Natural killer cell (primary cell): ENCODE results near the gene DDR1. TPM values are rescaled to one million over a fixed set of nuclear protein-coding genes. Genes with fewer than 3 reads are reported as not detected.
"Not testable (repeated sequence)": the region's sequence is repeated elsewhere in the genome, so short reads cannot be mapped to it uniquely, and the experiment has no call there.

Experiments
- ATAC-seq, 3 donors: fragments of 150-1000 bp in 2 of 3; fragments of 200-7000 bp in 1 of 3; cut with Tn5 transposase; 1 replicate in 1 of 3; 2 replicates in 2 of 3; pipeline ENCODE4 v1.10.0; 2021; ENCODE audit warnings: mild to moderate bottlenecking in 2 of 3, moderate library complexity in 2 of 3
- DNase-seq, 2 donors: peaks; one replicate each; pipeline versions ENCODE4 v3.0.0 to v3.0.0-alpha.2; 2013 to 2021; ENCODE audit warnings: mixed read lengths in 1 of 2
- H3K27ac ChIP-seq: one replicate; pipeline ENCODE4 v1.5.1; 2013; ENCODE audit warnings: mild to moderate bottlenecking, low read length
- H3K27me3 ChIP-seq: one replicate; pipeline ENCODE4 v1.6.1; 2013; ENCODE audit warnings: low read length; ENCODE audit not compliant: control insufficient read depth, insufficient read depth
- H3K36me3 ChIP-seq: one replicate; pipeline ENCODE4 v1.6.1; 2013; ENCODE audit warnings: low read length; ENCODE audit not compliant: control insufficient read depth, insufficient read depth
- H3K4me1 ChIP-seq: one replicate; pipeline ENCODE4 v1.6.1; 2013; ENCODE audit warnings: low read length; ENCODE audit not compliant: control insufficient read depth, insufficient read depth
- H3K4me3 ChIP-seq: one replicate; pipeline ENCODE4 v1.5.1; 2013; ENCODE audit warnings: low read length
- H3K9me3 ChIP-seq: one replicate; pipeline ENCODE4 v1.6.1; 2013; ENCODE audit warnings: low read length; ENCODE audit not compliant: control insufficient read depth, insufficient read depth
- H3K27ac Mint-ChIP-seq, 2 donors: one replicate each; pipeline ENCODE4 v1.8.0; 2022; ENCODE audit warnings: mild to moderate bottlenecking in 2 of 2, mixed read lengths in 2 of 2, moderate library complexity in 1 of 2
- H3K27me3 Mint-ChIP-seq, 2 donors: one replicate each; pipeline ENCODE4 v1.8.0; 2022; ENCODE audit warnings: low read depth in 2 of 2, mixed read lengths in 2 of 2
- H3K36me3 Mint-ChIP-seq: one replicate; pipeline ENCODE4 v1.8.0; 2022; ENCODE audit warnings: mixed read lengths
- H3K4me1 Mint-ChIP-seq, 2 donors: one replicate each; pipeline ENCODE4 v1.8.0; 2022; ENCODE audit warnings: mixed read lengths in 2 of 2
- H3K4me3 Mint-ChIP-seq: one replicate; pipeline ENCODE4 v1.8.0; 2022; ENCODE audit warnings: mild to moderate bottlenecking, moderate library complexity, mixed read lengths
- H3K9me3 Mint-ChIP-seq, 2 donors: one replicate each; pipeline ENCODE4 v1.8.0; 2022; ENCODE audit warnings: mixed read lengths in 2 of 2
- CTCF ChIP-seq: fragments of 200-600 bp; IDR thresholded peaks from one replicate; pipeline ENCODE4 v1.8.0; 2022; ENCODE audit warnings: antibody characterized with exemption
- WGBS: methylation state at CpG from one replicate; pipeline ENCODE4 v1.1.7; 2013; ENCODE audit warnings: missing lambda C conversion rate; ENCODE audit not compliant: insufficient coverage; 5-methylcytosine and 5-hydroxymethylcytosine counted together
- intact Hi-C: fragments of 100-400 bp; cut with micrococcal nuclease; formaldehyde crosslinking; loops from one replicate; pipeline ENCODE4 v1.14.2; 2022
- total RNA-seq, 4 donors: library from RNA; stranded (reverse); fragments of 120-200 nt in 1 of 4; gene quantifications; one replicate each; pipeline versions ENCODE4 v1.2.3 to v1.2.4, GENCODE V29; 2013 to 2022

The DDR1 gene
- total RNA-seq, 3 donors from 2014 or later (not counting 1 experiment from before 2014, with no cell fraction given): 2.6 to 7.4 (median 5.2) TPM

- 91% methylated on average over 6 of the region's 6 CpGs for WGBS
- no peak for DNase-seq
- intact Hi-C loops: no loop called here
- ATAC-seq: no peak
- Histone ChIP-seq H3K27ac (no peak overlapping the region), H3K36me3 (no peaks in the 10 kb centered on the region), H3K27me3 (no peaks in the 10 kb centered on the region), H3K4me3 (no peak overlapping the region), H3K9me3 (peaks cover 9% of the 10 kb centered on the region), H3K4me1 (no peaks in the 10 kb centered on the region)
- Mint-ChIP-seq H3K9me3 (no peaks in the 10 kb centered on the region), H3K27me3 (peaks cover 11 to 12% of the 10 kb centered on the region in 2 donors), H3K36me3 (peaks cover 6% of the 10 kb centered on the region), H3K4me3 (no peak overlapping the region), H3K27ac (no peak overlapping the region), H3K4me1 (no peaks in the 10 kb centered on the region)
- no peak for TF ChIP-seq CTCF
Measured at GRCh38 chr6:30849903-30850651, 34.2 kb upstream of the DDR1 start.

DNA sequence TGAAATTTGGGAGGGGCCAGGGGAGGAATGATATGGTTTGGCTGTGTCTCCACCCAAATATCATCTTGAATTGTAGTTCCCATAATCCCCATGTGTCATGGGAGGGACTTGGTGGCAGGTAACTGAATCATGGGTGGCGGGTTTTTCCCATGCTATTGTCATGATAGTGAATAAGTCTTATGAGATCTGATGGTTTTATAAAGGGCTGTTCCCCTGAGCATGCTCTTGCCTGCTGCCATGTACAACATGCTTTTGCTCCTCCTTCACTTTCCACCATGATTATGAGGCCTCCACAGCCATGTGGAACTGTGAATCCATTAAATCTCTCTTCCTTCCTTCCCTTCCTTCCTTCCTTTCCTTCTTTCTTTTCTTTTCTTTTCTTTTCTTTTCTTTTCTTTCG is 31.9 kb upstream of the DDR1 start:
- not testable (repeated sequence) for H3K36me3 Mint-ChIP-seq, H3K27ac Mint-ChIP-seq

GRCh38 chr6:30854285-30855040 is 29.9 kb upstream of the DDR1 start:
- no peaks in the 10 kb centered on the region for H3K36me3 ChIP-seq
- H3K27ac ChIP-seq: no peak overlapping the region
- no peaks in the 10 kb centered on the region for H3K27me3 ChIP-seq
- Mint-ChIP-seq H3K27me3 (peaks cover 17 to 24% of the 10 kb centered on the region in 2 donors), H3K9me3 (no peaks in the 10 kb centered on the region), H3K4me3 (no peak overlapping the region), H3K27ac (no peak overlapping the region), H3K36me3 (peaks cover 6% of the 10 kb centered on the region), H3K4me1 (no peaks in the 10 kb centered on the region)
- H3K4me3 ChIP-seq: no peak overlapping the region
- no peaks in the 10 kb centered on the region for H3K4me1 ChIP-seq
- intact Hi-C loops: no loop called here
- 92% methylated on average over 4 of the region's 5 CpGs for WGBS
- no peak for TF ChIP-seq CTCF
- H3K9me3 ChIP-seq: peaks cover 10% of the 10 kb centered on the region
- no peak for ATAC-seq
- DNase-seq: no peak

More for the DNA sequence above, 31.9 kb upstream of the DDR1 start:
- H3K4me3 Mint-ChIP-seq, H3K4me3 ChIP-seq, H3K27me3 ChIP-seq, H3K4me1 Mint-ChIP-seq, H3K9me3 ChIP-seq, H3K9me3 Mint-ChIP-seq, intact Hi-C loops, H3K27ac ChIP-seq, H3K4me1 ChIP-seq, H3K36me3 ChIP-seq, DNase-seq, ATAC-seq: not testable (repeated sequence)
- 72% methylated on average over 2 of the region's 2 CpGs for WGBS
- H3K27me3 Mint-ChIP-seq: peaks cover 14 to 25% of the 10 kb centered on the region in 2 donors

DNA sequence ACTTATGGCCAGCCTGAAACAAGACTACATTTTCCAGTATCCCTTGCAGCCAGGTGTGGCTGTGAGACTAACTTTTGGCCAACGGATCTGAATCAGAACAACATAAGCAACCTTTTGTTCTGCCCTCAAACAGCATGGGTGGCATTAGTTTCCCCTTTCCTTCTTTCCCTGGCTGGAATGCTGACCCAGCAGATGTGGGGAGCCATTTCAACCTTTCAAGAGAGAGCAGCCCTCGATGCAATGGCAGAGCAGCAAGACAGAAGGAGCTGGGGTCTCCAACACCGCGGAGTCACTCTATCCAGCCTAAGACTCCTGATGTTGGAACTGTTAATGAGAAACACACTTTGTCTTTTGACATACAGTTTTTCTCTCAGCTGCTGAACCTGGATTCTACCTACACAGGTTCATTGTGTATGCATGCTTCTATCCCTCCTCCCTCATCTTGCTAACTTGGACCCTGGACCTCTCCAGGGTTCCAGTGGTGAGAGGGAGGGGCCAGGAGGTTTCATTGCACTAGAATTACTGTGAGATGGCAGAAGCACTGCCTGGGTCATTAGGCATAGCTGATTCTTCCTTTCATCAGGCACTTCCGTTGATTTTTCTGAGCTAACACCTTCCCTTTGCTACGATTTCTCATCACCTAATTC is 28.8 kb upstream of the DDR1 start:
- Histone ChIP-seq H3K36me3 (no peaks in the 10 kb centered on the region), H3K4me3 (no peak overlapping the region), H3K9me3 (peaks cover 14% of the 10 kb centered on the region), H3K4me1 (no peaks in the 10 kb centered on the region), H3K27me3 (no peaks in the 10 kb centered on the region), H3K27ac (no peak overlapping the region)
- Mint-ChIP-seq H3K4me3 (no peak overlapping the region), H3K27me3 (peaks cover 14 to 17% of the 10 kb centered on the region in 2 donors), H3K36me3 (peaks cover 6% of the 10 kb centered on the region), H3K4me1 (no peaks in the 10 kb centered on the region), H3K27ac (no peak overlapping the region), H3K9me3 (no peaks in the 10 kb centered on the region)
- ATAC-seq: no peak
- WGBS: 88% methylated on average over 6 of the region's 6 CpGs
- TF ChIP-seq CTCF: no peak
- DNase-seq: no peak
- intact Hi-C loops: no loop called here
